A549 (cell line): ENCODE measurements around the gene CELF2.

Experiments
- KDM5A ChIP-seq: fragments of 200-600 bp; sonication (generic); IDR thresholded peaks from 2 replicates; pipeline ENCODE4 v1.6.1; 2016; ENCODE audit warnings: antibody characterized with exemption, mild to moderate bottlenecking
- MAZ ChIP-seq: fragments of 150-350 bp; IDR thresholded peaks from 2 replicates; pipeline ENCODE4 v1.6.1; 2014; ENCODE audit warnings: antibody characterized with exemption, low read depth, low read length, borderline replicate concordance
- NR3C1 ChIP-seq: fragments of >200 bp; sonication (Bioruptor Twin); formaldehyde crosslinking; IDR thresholded peaks from 3 replicates; pipeline ENCODE4 v1.6.1; 2017
- PHF8 ChIP-seq: fragments of 200-600 bp; sonication (generic); IDR thresholded peaks from 2 replicates; pipeline ENCODE4 v1.6.1; 2016; ENCODE audit warnings: low read depth, mild to moderate bottlenecking, antibody characterized with exemption, moderate library complexity, borderline replicate concordance
- RAD21 ChIP-seq, 2 experiments: fragments of >200 bp in 1 of 2; sonication (Bioruptor Twin) in 1 of 2; formaldehyde crosslinking in 1 of 2; IDR thresholded peaks in 1 of 2; conservative IDR thresholded peaks in 1 of 2; 2 replicates in 1 of 2; 3 replicates in 1 of 2; pipeline ENCODE4 v1.6.1; 2012 to 2018; ENCODE audit warnings: inconsistent platforms in 1 of 2
- REST ChIP-seq: fragments of 200-600 bp; sonication (generic); IDR thresholded peaks from 2 replicates; pipeline ENCODE4 v1.6.1; 2016; ENCODE audit warnings: antibody characterized with exemption, mild to moderate bottlenecking, moderate library complexity
- TF ChIP-seq, protein P1 (sequence below): fragments of >200 bp; sonication (Bioruptor Twin); formaldehyde crosslinking; IDR thresholded peaks from 3 replicates; pipeline ENCODE4 v1.5.1; 2016
- TF ChIP-seq, protein P2 (sequence below): fragments of 150-350 bp; IDR thresholded peaks from 2 replicates; pipeline ENCODE4 v1.6.1; 2014; ENCODE audit warnings: low read depth, mild to moderate bottlenecking, low read length

GRCh38 chr10:11015446-11015934, 2.2 kb upstream of the CELF2 start:
- TF ChIP-seq, protein P1, sequence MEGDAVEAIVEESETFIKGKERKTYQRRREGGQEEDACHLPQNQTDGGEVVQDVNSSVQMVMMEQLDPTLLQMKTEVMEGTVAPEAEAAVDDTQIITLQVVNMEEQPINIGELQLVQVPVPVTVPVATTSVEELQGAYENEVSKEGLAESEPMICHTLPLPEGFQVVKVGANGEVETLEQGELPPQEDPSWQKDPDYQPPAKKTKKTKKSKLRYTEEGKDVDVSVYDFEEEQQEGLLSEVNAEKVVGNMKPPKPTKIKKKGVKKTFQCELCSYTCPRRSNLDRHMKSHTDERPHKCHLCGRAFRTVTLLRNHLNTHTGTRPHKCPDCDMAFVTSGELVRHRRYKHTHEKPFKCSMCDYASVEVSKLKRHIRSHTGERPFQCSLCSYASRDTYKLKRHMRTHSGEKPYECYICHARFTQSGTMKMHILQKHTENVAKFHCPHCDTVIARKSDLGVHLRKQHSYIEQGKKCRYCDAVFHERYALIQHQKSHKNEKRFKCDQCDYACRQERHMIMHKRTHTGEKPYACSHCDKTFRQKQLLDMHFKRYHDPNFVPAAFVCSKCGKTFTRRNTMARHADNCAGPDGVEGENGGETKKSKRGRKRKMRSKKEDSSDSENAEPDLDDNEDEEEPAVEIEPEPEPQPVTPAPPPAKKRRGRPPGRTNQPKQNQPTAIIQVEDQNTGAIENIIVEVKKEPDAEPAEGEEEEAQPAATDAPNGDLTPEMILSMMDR: no peak
- TF ChIP-seq RAD21 (conservative IDR thresholded peaks at IDR 0.05 in 1 of 2, IDR thresholded peaks at IDR 0.05 in 1 of 2): no peak
- TF ChIP-seq, protein P2, sequence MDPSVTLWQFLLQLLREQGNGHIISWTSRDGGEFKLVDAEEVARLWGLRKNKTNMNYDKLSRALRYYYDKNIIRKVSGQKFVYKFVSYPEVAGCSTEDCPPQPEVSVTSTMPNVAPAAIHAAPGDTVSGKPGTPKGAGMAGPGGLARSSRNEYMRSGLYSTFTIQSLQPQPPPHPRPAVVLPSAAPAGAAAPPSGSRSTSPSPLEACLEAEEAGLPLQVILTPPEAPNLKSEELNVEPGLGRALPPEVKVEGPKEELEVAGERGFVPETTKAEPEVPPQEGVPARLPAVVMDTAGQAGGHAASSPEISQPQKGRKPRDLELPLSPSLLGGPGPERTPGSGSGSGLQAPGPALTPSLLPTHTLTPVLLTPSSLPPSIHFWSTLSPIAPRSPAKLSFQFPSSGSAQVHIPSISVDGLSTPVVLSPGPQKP: no peak
- no peak for TF ChIP-seq NR3C1
- no peak for TF ChIP-seq PHF8
- no peak for TF ChIP-seq KDM5A
- TF ChIP-seq REST: no peak
- no peak for TF ChIP-seq MAZ
